ENCODE measurements around the gene SERPINB6.

DNA sequence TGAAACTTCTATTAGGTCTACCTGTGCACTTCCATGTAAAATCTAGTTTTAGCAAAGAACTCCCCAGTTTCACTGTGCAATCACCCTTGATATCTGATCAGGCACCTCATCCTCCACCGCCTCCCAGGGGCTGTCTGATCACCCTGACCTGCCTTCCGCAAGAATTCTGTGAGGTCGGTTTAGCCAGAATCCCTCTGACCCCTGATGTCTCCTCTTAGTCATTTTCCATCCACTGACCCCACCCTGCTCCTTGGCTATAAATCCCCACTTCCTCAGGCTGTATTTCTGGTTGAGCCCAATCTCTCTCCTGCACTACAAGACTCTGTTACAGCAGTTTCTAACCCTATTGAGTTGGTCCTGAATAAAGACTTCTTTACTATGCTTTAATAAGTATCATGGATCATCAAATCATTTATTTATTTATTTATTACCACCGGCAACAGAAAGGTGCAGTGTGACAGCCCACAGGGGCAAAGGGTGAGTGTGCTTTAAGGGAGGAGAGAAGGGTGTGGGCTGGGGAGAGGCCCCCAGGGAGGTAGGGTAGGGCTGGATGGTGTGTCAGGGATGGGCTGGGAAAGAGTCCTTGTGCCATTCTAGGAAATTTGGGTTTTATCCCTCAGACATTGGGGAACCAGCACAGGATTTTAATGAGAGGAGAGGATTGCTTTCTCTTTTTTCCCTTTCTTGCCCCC lies 11.2 kb upstream of the SERPINB6 start:
- TF ChIP-seq, protein P1, sequence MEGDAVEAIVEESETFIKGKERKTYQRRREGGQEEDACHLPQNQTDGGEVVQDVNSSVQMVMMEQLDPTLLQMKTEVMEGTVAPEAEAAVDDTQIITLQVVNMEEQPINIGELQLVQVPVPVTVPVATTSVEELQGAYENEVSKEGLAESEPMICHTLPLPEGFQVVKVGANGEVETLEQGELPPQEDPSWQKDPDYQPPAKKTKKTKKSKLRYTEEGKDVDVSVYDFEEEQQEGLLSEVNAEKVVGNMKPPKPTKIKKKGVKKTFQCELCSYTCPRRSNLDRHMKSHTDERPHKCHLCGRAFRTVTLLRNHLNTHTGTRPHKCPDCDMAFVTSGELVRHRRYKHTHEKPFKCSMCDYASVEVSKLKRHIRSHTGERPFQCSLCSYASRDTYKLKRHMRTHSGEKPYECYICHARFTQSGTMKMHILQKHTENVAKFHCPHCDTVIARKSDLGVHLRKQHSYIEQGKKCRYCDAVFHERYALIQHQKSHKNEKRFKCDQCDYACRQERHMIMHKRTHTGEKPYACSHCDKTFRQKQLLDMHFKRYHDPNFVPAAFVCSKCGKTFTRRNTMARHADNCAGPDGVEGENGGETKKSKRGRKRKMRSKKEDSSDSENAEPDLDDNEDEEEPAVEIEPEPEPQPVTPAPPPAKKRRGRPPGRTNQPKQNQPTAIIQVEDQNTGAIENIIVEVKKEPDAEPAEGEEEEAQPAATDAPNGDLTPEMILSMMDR (conservative IDR thresholded peaks at IDR 0.05): no peak
- no peak for TF ChIP-seq EZH2 (IDR thresholded peaks at IDR 0.05; ENCODE audit: low read depth)
